HCT116 (cell line): Measurements from ENCODE around the gene OR6K2. TPM values are rescaled to one million over a fixed set of nuclear protein-coding genes. Genes with fewer than 3 reads are reported as not detected.

Source experiments
- ATAC-seq: fragments of 200-7000 bp; cut with Tn5 transposase; 2 replicates; pipeline ENCODE4 v1.9.1; 2020; ENCODE audit warnings: mild to moderate bottlenecking, moderate library complexity
- BruUV-seq: library from RNA; stranded (reverse); fragments of 400-500 nt; replicated peaks from 2 replicates; lab custom pipeline; 2021; lab: Mats Ljungman, UMichigan
- CTCF ChIA-PET: fragments of 300-600 bp; sonication (Branson Sonifier 250); formaldehyde crosslinking; loops from one replicate; lab custom pipeline; 2021; ENCODE audit warnings: antibody characterized with exemption; lab: Charles Lee
- POLR2A ChIA-PET: fragments of 300-600, 350-600 bp; sonication (Branson Sonifier 250); formaldehyde crosslinking; loops from one replicate; lab custom pipeline; 2021; ENCODE audit warnings: antibody characterized with exemption; lab: Charles Lee
- RAD21 ChIA-PET, 2 experiments: fragments of 300-600 bp; sonication (Branson Sonifier 250); formaldehyde crosslinking; loops; one replicate each; lab custom pipeline; 2023; ENCODE audit warnings: low total read pairs in 2 of 2; ENCODE audit not compliant: uncharacterized antibody in 2 of 2, unreplicated experiment in 2 of 2, low non-redundant PET in 1 of 2; lab: Charles Lee
- DNase-seq: peaks from one replicate; pipeline ENCODE4 v3.0.0-alpha.2; 2010; ENCODE audit warnings: low read depth, low spot score
- H2AFZ ChIP-seq: fragments of 200-600 bp; shearing (Covaris generic), sonication (generic); 2 replicates; pipeline ENCODE4 v1.6.1; 2017; ENCODE audit warnings: low read depth, mixed run types, mixed read lengths, antibody characterized with exemption, low read length; ENCODE audit not compliant: poor library complexity, severe bottlenecking
- H3K27ac ChIP-seq: 2 replicates; pipeline ENCODE4 v1.5.1; 2012; ENCODE audit warnings: low read depth, low read length
- H3K27me3 ChIP-seq: fragments of 200-600 bp; sonication (generic); 2 replicates; pipeline ENCODE4 v1.6.1; 2016; ENCODE audit warnings: mixed run types, low read length, mixed read lengths; ENCODE audit not compliant: insufficient read depth
- H3K36me3 ChIP-seq, 2 experiments: fragments of 200-500 bp in 1 of 2; fragments of 200-600 bp in 1 of 2; sonication (Bioruptor generic) in 1 of 2; sonication (generic) in 1 of 2; 2 replicates each; pipeline versions ENCODE4 v1.5.1 to v1.6.1; 2014 to 2016; ENCODE audit warnings: low read length in 2 of 2, inconsistent platforms in 1 of 2, mixed read lengths in 1 of 2, mixed run types in 1 of 2; ENCODE audit not compliant: insufficient read depth in 2 of 2, control insufficient read depth in 1 of 2
- H3K4me1 ChIP-seq, 2 experiments: fragments of 200-600 bp in 1 of 2; sonication (generic) in 1 of 2; 2 replicates each; pipeline versions ENCODE4 v1.5.1 to v1.6.1; 2012 to 2017; ENCODE audit warnings: low read length in 2 of 2, inconsistent platforms in 1 of 2, mild to moderate bottlenecking in 1 of 2, mixed read lengths in 1 of 2, mixed run types in 1 of 2, moderate library complexity in 1 of 2; ENCODE audit not compliant: insufficient read depth in 2 of 2, control insufficient read depth in 1 of 2
- H3K4me2 ChIP-seq: fragments of 200-600 bp; sonication (generic); 2 replicates; pipeline ENCODE4 v1.6.1; 2017; ENCODE audit warnings: mixed run types, low read length, mixed read lengths
- H3K4me3 ChIP-seq, 2 experiments: fragments of 200-600 bp in 1 of 2; sonication (generic) in 1 of 2; replicated peaks in 1 of 2; 2 replicates each; pipeline ENCODE4 v1.5.1; 2011 to 2016; ENCODE audit warnings: low read length in 2 of 2, control low read depth in 1 of 2, low read depth in 1 of 2, mild to moderate bottlenecking in 1 of 2, mixed read lengths in 1 of 2, mixed run types in 1 of 2
- H3K79me2 ChIP-seq: fragments of 200-600 bp; sonication (generic); 2 replicates; pipeline ENCODE4 v1.6.1; 2017; ENCODE audit warnings: mild to moderate bottlenecking, mixed run types, low read length, moderate library complexity, mixed read lengths; ENCODE audit not compliant: insufficient read depth
- H3K9ac ChIP-seq: fragments of 200-600 bp; sonication (generic); 2 replicates; pipeline ENCODE4 v1.6.1; 2016; ENCODE audit warnings: low read length, mixed read lengths
- H3K9me2 ChIP-seq: fragments of 200-600 bp; sonication (generic), shearing (Covaris generic); 2 replicates; pipeline ENCODE4 v1.6.1; 2017; ENCODE audit warnings: mixed run types, mild to moderate bottlenecking, moderate library complexity; ENCODE audit not compliant: insufficient read depth
- H3K9me3 ChIP-seq, 2 experiments: fragments of 200-500 bp in 1 of 2; fragments of 200-600 bp in 1 of 2; sonication (Bioruptor generic) in 1 of 2; sonication (generic) in 1 of 2; 2 replicates each; pipeline ENCODE4 v1.6.1; 2014 to 2017; ENCODE audit warnings: low read length in 2 of 2, mixed read lengths in 2 of 2, inconsistent platforms in 1 of 2, low read depth in 1 of 2, mild to moderate bottlenecking in 1 of 2, mixed run types in 1 of 2, moderate library complexity in 1 of 2; ENCODE audit not compliant: control insufficient read depth in 1 of 2, insufficient read depth in 1 of 2
- H4K20me1 ChIP-seq: fragments of 200-600 bp; sonication (generic), shearing (Covaris generic); 2 replicates; pipeline ENCODE4 v1.6.1; 2017; ENCODE audit warnings: mixed run types, mild to moderate bottlenecking, moderate library complexity; ENCODE audit not compliant: insufficient read depth
- CBX3 ChIP-seq: IDR thresholded peaks from 2 replicates; pipeline ENCODE4 v1.6.1; 2012; ENCODE audit warnings: low read depth
- CEBPB ChIP-seq: IDR thresholded peaks from 2 replicates; pipeline ENCODE4 v1.6.1; 2012; ENCODE audit warnings: low read depth
- ELF1 ChIP-seq: IDR thresholded peaks from 2 replicates; pipeline ENCODE4 v1.6.1; 2012; ENCODE audit warnings: low read depth, borderline replicate concordance
- EZH2phosphoT487 ChIP-seq: fragments of 200-600 bp; IDR thresholded peaks from 2 replicates; pipeline ENCODE4 v1.6.1; 2018; ENCODE audit warnings: antibody characterized with exemption, borderline replicate concordance
- FOSL1 ChIP-seq: IDR thresholded peaks from 2 replicates; pipeline ENCODE4 v1.6.1; 2012; ENCODE audit warnings: low read depth
- POLR2A ChIP-seq: IDR thresholded peaks from 2 replicates; pipeline ENCODE4 v1.7.0; 2011; ENCODE audit warnings: borderline replicate concordance; ENCODE audit not compliant: insufficient read depth, insufficient read length; ENCODE audit errors: extremely low read depth
- POLR2AphosphoS5 ChIP-seq: IDR thresholded peaks from 2 replicates; pipeline ENCODE4 v1.6.1; 2011; ENCODE audit warnings: mild to moderate bottlenecking, low read depth, low read length, moderate library complexity
- RAD21 ChIP-seq: IDR thresholded peaks from 2 replicates; pipeline ENCODE4 v1.6.1; 2012; ENCODE audit warnings: low read depth, mild to moderate bottlenecking
- SIN3A ChIP-seq: IDR thresholded peaks from 2 replicates; pipeline ENCODE4 v1.6.1; 2012; ENCODE audit warnings: low read depth
- SRF ChIP-seq: IDR thresholded peaks from 2 replicates; pipeline ENCODE4 v1.6.1; 2012; ENCODE audit warnings: low read depth
- TCF7L2 ChIP-seq: IDR thresholded peaks from 2 replicates; pipeline ENCODE4 v1.7.0; 2011; ENCODE audit warnings: borderline replicate concordance, inconsistent platforms; ENCODE audit not compliant: insufficient read depth, insufficient read length; ENCODE audit errors: extremely low read depth
- YY1 ChIP-seq: IDR thresholded peaks from 2 replicates; pipeline ENCODE4 v1.6.1; 2011; ENCODE audit warnings: low read length, low read depth, moderate library complexity, mild to moderate bottlenecking; ENCODE audit not compliant: insufficient replicate concordance; ENCODE audit errors: extremely low read depth
- ZFX ChIP-seq: fragments of 450-650 bp; IDR thresholded peaks from 2 replicates; pipeline ENCODE4 v1.6.1; 2017
- intact Hi-C: fragments of 100-400 bp; cut with micrococcal nuclease; formaldehyde crosslinking; loops from 2 replicates; pipeline ENCODE4 v1.10.0; 2022
- total RNA-seq: library from RNA; stranded (reverse); gene quantifications from one replicate; pipeline ENCODE4 v1.2.1, GENCODE V29; 2021; ENCODE audit not compliant: unreplicated experiment
- TF ChIP-seq, protein P1 (sequence below): IDR thresholded peaks from 2 replicates; pipeline ENCODE4 v1.6.1; 2012; ENCODE audit warnings: low read depth
- TF ChIP-seq, protein P2 (sequence below), 3 experiments: fragments of 200-600 bp in 1 of 3; sonication (generic) in 1 of 3; IDR thresholded peaks in 2 of 3; conservative IDR thresholded peaks in 1 of 3; 2 replicates each; pipeline ENCODE4 v1.5.1; 2012 to 2017; ENCODE audit warnings: low read depth in 2 of 3, low read length in 2 of 3, antibody characterized with exemption in 1 of 3, borderline replicate concordance in 1 of 3, control low read depth in 1 of 3, mild to moderate bottlenecking in 1 of 3, mixed read lengths in 1 of 3, mixed run types in 1 of 3, moderate library complexity in 1 of 3; ENCODE audit not compliant: insufficient read depth in 1 of 3
- TF ChIP-seq, protein P3 (sequence below): IDR thresholded peaks from 2 replicates; pipeline ENCODE4 v1.6.1; 2012
- TF ChIP-seq, protein P4 (sequence below): IDR thresholded peaks from 2 replicates; pipeline ENCODE4 v1.6.1; 2012

The OR6K2 gene
- total RNA-seq, 1 experiment from 2014 or later, result not detected

DNA sequence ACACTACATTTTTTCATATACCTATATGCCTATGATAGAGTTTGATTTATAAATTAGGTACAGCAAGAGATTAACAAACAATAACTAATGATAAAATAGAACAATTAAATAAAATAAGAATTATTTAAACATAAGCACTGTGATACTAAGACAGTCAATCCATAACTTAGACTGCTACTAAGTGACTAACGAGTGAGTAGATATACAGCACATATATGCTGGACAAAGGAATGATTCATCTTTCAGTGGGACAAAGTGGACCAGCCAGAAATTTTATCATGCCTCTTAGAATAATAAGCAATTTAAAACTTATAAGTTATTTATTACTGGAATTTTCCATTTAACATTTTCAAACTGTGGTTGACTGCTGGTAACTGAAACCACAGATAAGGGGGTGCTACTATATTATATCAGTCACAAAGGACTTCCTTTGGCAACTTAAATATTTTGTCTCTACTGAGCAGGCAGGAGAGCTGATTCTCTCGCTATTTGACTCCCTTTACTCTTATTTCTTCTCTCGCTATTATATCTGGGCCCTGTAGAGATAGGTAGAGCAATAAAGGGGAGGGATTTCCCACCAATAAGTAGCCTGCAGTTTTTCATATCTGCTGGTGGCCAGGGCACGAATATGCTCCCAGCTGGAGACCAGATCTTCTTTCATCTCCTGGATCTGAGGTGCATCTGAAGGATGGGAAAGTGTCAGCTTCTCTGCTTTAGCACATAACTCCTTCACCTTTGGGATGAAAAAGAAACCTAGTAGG, 24.7 kb downstream of the OR6K2 start (continued):
- TF ChIP-seq CEBPB (no peak), EZH2phosphoT487 (no peak)

DNA sequence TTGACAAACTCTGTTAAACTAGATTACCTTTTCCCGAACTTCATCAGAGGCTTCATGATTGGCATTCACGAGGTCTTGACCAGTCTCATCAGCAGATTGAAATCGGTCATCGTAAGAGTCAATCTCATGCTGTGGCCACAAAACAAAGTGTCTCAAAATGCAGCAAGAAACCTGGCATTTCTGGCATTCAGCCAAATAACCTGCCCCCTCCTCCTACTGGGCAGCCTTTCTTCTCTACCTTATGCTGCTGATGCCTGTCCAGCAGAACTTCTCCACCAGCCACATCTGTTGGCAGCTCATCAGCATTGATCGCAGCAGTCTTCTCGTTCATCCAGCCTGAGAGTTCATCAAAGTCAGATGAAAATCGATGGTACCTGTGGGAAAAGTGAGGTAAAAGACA, 26.1 kb downstream of the OR6K2 start:
- ATAC-seq (no peak), DNase-seq (no peak)
- intact Hi-C loops, result no loop called here
- H3K27ac ChIP-seq, result no peak overlapping the region
- POLR2A ChIA-PET, result no interaction called here
- no peak overlapping the region for H2AFZ ChIP-seq
- no peaks in the 10 kb centered on the region for H3K9me2 ChIP-seq
- no TSS peak for BruUV-seq
- H3K9ac ChIP-seq, result no peak overlapping the region
- H4K20me1 ChIP-seq, result no peaks in the 10 kb centered on the region; the same call in 1 of the 2 replicates
- no peaks in the 10 kb centered on the region for H3K36me3 ChIP-seq
- RAD21 ChIA-PET, result no interaction called here
- no peaks in the 10 kb centered on the region for H3K79me2 ChIP-seq
- TF ChIP-seq POLR2A (no peak), SIN3A (no peak), POLR2AphosphoS5 (no peak), RAD21 (no peak), TCF7L2 (no peak), ELF1 (no peak), FOSL1 (no peak), ZFX (no peak), YY1 (no peak), CBX3 (no peak), SRF (no peak), CEBPB (no peak)
- TF ChIP-seq, protein P1, sequence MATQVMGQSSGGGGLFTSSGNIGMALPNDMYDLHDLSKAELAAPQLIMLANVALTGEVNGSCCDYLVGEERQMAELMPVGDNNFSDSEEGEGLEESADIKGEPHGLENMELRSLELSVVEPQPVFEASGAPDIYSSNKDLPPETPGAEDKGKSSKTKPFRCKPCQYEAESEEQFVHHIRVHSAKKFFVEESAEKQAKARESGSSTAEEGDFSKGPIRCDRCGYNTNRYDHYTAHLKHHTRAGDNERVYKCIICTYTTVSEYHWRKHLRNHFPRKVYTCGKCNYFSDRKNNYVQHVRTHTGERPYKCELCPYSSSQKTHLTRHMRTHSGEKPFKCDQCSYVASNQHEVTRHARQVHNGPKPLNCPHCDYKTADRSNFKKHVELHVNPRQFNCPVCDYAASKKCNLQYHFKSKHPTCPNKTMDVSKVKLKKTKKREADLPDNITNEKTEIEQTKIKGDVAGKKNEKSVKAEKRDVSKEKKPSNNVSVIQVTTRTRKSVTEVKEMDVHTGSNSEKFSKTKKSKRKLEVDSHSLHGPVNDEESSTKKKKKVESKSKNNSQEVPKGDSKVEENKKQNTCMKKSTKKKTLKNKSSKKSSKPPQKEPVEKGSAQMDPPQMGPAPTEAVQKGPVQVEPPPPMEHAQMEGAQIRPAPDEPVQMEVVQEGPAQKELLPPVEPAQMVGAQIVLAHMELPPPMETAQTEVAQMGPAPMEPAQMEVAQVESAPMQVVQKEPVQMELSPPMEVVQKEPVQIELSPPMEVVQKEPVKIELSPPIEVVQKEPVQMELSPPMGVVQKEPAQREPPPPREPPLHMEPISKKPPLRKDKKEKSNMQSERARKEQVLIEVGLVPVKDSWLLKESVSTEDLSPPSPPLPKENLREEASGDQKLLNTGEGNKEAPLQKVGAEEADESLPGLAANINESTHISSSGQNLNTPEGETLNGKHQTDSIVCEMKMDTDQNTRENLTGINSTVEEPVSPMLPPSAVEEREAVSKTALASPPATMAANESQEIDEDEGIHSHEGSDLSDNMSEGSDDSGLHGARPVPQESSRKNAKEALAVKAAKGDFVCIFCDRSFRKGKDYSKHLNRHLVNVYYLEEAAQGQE, result no peak
- TF ChIP-seq, protein P2, sequence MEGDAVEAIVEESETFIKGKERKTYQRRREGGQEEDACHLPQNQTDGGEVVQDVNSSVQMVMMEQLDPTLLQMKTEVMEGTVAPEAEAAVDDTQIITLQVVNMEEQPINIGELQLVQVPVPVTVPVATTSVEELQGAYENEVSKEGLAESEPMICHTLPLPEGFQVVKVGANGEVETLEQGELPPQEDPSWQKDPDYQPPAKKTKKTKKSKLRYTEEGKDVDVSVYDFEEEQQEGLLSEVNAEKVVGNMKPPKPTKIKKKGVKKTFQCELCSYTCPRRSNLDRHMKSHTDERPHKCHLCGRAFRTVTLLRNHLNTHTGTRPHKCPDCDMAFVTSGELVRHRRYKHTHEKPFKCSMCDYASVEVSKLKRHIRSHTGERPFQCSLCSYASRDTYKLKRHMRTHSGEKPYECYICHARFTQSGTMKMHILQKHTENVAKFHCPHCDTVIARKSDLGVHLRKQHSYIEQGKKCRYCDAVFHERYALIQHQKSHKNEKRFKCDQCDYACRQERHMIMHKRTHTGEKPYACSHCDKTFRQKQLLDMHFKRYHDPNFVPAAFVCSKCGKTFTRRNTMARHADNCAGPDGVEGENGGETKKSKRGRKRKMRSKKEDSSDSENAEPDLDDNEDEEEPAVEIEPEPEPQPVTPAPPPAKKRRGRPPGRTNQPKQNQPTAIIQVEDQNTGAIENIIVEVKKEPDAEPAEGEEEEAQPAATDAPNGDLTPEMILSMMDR (IDR thresholded peaks at IDR 0.05 in 2 of 3, conservative IDR thresholded peaks at IDR 0.05 in 1 of 3; ENCODE audit: borderline replicate concordance in 1 of 3, insufficient read depth in 1 of 3, low read depth in 2 of 3, low read length in 2 of 3), result no peak
- TF ChIP-seq, protein P3, sequence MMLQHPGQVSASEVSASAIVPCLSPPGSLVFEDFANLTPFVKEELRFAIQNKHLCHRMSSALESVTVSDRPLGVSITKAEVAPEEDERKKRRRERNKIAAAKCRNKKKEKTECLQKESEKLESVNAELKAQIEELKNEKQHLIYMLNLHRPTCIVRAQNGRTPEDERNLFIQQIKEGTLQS, result no peak
- TF ChIP-seq, protein P4, sequence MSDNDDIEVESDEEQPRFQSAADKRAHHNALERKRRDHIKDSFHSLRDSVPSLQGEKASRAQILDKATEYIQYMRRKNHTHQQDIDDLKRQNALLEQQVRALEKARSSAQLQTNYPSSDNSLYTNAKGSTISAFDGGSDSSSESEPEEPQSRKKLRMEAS, result no peak
- TF ChIP-seq, all 23 proteins: peak for 0
- Histone ChIP-seq H3K4me3 (no peak overlapping the region), H3K4me1 (no peaks in the 10 kb centered on the region), H3K27me3 (no peaks in the 10 kb centered on the region), H3K4me2 (no peak overlapping the region), H3K9me3 (peaks cover 0 to 6% of the 10 kb centered on the region in 2 experiments; a peak in 1 of 4 replicates)
- CTCF ChIA-PET, result no interaction called here
